HG03196 (cell line): ENCODE data around the gene DPM3.
A peak's percentile ranks its signal among the peaks of the same experiment; 100 is the strongest.
"Not testable (repeated sequence)": the region's sequence is repeated elsewhere in the genome, so short reads cannot be mapped to it uniquely, and the experiment has no call there.

Source experiments
- ATAC-seq: cut with Tn5 transposase; IDR thresholded peaks from one replicate; pipeline ENCODE4 v1.9.1; 2021; ENCODE audit not compliant: unreplicated experiment

The DPM3 gene

GRCh38 chr1:155162631-155163030 is 22.3 kb upstream of the DPM3 start:
- not testable (repeated sequence) for ATAC-seq

GRCh38 chr1:155160128-155160527 is 19.8 kb upstream of the DPM3 start:
- ATAC-seq = no peak

- no peak for ATAC-seq
Measured at GRCh38 chr1:155158991-155159390, 18.7 kb upstream of the DPM3 start.

- not testable (repeated sequence) for ATAC-seq
Measured at GRCh38 chr1:155155996-155156643, 15.8 kb upstream of the DPM3 start.

GRCh38 chr1:155145491-155145890 is 5.2 kb upstream of the DPM3 start:
- no peak for ATAC-seq

- no peak for ATAC-seq
Measured at GRCh38 chr1:155141749-155142148, 1.4 kb upstream of the DPM3 start.

- ATAC-seq = no peak
Measured at GRCh38 chr1:155140630-155140953, 261 bp upstream of the DPM3 start.

GRCh38 chr1:155137154-155137949 is 3.0 kb downstream of the DPM3 start:
- no peak for ATAC-seq

- ATAC-seq = no peak
Measured at GRCh38 chr1:155136748-155137147, 3.6 kb downstream of the DPM3 start.

- peak; percentile 66 for ATAC-seq
Measured at GRCh38 chr1:155135415-155136028, 4.8 kb downstream of the DPM3 start, which contains the start of gene SLC50A1. SLC50A1 (plus strand) TSS chr1:155135852; CDS start chr1:155135912, 60 bp downstream.

- no peak for ATAC-seq
Measured at GRCh38 chr1:155134880-155135414, 5.4 kb downstream of the DPM3 start.

GRCh38 chr1:155134322-155134721 is 6.0 kb downstream of the DPM3 start:
- ATAC-seq = no peak

GRCh38 chr1:155133799-155134281 is 6.5 kb downstream of the DPM3 start:
- no peak for ATAC-seq

GRCh38 chr1:155131856-155132255 is 8.5 kb downstream of the DPM3 start:
- no peak for ATAC-seq

GRCh38 chr1:155131285-155131684 is 9.0 kb downstream of the DPM3 start:
- ATAC-seq = no peak

GRCh38 chr1:155130272-155131006 is 9.9 kb downstream of the DPM3 start:
- no peak for ATAC-seq

- no peak for ATAC-seq
Measured at GRCh38 chr1:155128755-155129473, 11.4 kb downstream of the DPM3 start.

GRCh38 chr1:155127967-155128754 is 12.2 kb downstream of the DPM3 start:
- no peak for ATAC-seq

GRCh38 chr1:155127105-155127966 is 13.0 kb downstream of the DPM3 start, which contains the start of gene EFNA1:
EFNA1 (plus strand) TSS chr1:155127876; CDS start chr1:155127978, 102 bp downstream.
- ATAC-seq = no peak
